HUDEP-2 (cell line): ENCODE results near the gene GNAO1.

ENCODE experiments used
- DNase-seq, 76 experiments: peaks; one replicate each; lab custom pipeline; 2025; ENCODE audit not compliant: unreplicated experiment in 76 of 76; lab: John Stamatoyannopoulos, UW

The GNAO1 gene

DNA sequence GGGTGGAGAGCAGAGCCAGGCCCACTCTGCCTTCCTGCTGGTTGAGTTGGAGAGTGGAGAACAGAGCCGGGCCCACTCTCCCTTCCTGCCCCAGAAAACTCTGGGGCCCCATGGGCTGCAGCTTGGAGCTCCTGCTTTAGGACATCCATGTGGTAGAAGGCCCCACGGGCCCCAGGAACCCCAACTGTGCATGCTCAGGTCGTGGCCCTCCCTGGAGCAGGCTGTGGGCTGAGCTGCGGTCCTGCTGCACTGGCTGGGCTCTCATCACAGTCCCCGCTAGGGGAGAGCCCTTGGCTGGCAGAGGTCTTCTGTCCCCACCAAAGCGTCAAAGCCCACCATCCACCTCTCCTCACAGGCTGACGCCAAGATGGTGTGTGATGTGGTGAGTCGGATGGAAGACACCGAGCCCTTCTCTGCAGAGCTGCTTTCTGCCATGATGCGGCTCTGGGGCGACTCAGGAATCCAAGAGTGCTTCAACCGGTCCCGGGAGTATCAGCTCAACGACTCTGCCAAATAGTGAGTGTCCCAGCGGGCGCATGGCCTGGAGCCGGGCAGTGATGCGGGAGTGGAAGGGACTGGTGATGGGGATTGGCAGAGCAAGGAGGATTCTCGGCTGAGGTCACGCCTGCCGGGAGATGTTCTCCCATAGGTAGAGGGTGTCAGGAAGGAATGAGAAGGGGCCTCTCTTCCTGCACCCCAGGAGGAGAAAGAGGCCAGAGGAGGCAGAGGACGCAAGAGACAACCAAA is 137.2 kb downstream of the GNAO1 start:
- no peak for DNase-seq

DNA sequence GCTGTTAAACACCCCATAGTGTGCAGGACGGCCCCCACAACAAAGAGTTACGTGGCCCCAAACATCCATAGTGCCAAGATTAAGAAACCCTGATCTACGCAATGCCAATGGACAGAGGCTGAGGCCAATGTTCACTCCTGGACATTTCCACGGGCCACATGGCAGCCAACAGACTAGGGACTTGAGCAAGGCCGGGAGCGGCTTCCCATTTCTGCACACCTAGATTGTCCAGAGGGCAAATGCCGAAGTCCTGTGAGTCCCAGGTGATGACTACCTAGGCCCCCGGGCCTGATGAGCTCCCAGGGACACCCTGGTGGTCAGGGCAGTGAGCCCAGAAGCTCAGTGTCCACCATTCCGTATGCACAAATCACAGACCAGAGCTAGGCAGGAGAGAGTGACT is 138.6 kb downstream of the GNAO1 start:
- DNase-seq: no peak

DNA sequence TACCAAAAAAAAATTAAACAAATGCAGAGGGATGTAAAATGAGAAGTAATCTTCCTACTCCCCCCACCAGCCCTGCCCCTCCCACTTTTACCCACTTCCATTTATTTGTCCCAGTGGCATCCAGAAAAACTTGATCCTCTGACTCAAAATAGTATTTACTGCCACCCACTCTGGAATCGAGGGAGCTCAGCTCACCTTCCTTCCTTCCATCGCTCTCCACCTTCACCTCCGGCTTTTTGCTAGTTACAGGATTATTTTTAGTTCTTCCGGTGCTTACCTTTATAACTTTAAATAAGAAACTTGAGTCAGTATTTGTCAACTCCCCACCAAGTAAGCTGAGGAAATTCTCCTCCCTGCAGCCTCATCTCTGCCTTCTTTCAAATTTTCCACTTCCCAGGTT is 139.2 kb downstream of the GNAO1 start:
- DNase-seq: no peak

- no peak for DNase-seq
These were observed 140.1 kb downstream of the GNAO1 start for GRCh38 chr16:56331399-56331798.

DNA sequence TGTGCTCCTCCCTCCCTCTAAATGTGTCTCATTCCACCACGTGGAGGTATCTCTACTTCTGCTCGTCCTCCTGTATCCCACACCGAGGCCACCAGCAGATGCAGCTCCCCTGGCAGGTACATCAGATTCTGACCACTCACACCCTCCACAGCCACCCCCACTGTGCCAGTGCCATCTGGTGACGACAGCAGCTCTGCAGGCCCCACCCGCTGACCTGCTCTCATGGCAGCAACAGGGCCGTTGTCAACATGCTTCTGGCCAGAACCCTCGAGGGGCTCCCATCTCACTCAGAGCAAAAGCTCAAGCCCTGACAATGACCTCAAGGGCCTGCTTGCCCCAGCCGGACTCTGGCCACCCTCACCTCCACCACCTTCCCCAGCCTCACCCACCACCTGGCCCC is 140.6 kb downstream of the GNAO1 start:
- no peak for DNase-seq

GRCh38 chr16:56332464-56333079 is 141.3 kb downstream of the GNAO1 start:
- peak in 68 of 76 experiments; percentile 12 to 82 (median 58) for DNase-seq

DNA sequence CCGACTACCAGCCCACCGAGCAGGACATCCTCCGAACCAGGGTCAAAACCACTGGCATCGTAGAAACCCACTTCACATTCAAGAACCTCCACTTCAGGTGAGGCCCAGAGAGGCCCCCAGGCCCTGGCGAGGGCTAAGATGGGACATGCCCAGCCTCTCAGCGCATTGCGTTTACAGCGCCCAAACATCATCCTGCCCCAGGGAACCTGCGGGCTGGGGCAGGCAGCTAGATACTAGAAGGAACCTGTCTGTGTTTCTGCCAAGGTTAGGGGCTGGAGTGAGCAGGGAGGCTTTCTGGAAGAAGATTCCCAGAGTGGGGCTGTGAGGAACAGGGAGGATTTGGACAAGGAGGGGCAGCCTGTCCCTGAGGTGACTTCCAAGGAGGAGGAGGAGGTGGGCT is 143.5 kb downstream of the GNAO1 start:
- no peak for DNase-seq

DNA sequence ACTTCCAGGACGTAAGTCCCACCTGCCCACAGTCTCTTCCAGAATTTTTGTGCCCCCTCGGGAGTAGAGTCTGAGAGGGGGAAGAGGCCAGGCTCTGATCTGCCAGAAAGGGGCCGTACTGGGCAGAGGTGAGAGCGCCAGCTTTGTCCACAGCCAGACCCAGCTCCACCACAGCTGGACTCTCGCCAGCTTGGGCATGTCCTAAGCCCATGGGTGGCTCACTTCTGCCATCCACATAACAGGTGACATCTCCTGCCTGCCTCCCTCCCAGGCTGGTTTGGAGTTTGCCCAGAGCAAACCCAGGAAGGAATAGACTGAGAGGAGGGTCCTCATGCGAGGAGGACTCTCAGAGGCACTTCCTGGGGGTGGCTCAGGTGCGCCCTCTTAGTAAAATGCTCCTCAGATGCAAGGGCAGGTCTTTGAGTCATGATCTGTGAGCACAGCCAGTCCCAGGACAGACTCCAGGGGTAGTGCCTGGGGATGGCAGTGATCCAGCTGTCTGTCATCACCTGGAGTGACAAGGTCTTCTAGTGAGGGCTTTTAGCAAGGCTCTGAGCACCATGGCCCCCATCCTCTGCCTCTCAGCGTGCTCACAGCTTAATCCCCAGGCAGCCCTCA is 144.9 kb downstream of the GNAO1 start:
- DNase-seq: no peak

DNA sequence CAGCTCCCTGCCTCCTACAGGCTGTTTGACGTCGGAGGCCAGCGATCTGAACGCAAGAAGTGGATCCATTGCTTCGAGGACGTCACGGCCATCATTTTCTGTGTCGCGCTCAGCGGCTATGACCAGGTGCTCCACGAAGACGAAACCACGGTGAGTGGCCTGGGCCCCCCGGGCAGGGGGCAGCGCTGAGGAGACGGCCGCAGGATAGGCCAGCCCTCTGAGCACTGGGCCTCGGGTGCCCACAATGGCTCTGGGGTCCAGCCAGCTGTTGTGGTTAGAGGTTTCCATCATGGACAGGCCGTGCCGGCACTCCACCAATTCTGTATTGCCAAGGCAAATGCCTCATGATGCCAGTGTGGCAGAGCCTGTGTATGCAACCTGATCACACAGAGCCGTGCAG is 145.4 kb downstream of the GNAO1 start:
- DNase-seq: no peak

GRCh38 chr16:56337131-56337857 is 146.0 kb downstream of the GNAO1 start:
- no peak for DNase-seq

DNA sequence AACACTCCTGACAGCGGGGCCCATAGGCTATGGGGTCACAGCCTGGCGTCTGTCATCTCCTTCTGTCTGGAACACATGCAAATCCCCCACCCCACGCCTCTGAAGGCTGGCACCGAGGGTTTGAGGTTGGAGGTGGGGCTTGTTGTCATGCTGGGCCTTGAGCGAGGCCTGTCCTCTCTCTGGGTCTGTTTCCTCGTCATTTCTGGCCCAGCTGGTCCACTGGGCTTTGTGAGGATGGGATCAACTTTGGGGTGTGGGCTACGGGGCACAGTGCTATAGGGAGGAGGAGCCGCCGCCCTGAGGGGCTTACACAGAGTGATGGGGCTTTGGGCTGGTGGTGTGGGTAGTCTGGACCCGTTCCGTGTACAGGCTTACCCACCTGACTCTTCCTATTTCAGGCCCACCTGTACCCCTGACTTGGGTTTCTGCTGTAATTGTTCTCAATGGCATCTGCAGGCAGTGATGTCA is 146.6 kb downstream of the GNAO1 start:
- no peak for DNase-seq

DNA sequence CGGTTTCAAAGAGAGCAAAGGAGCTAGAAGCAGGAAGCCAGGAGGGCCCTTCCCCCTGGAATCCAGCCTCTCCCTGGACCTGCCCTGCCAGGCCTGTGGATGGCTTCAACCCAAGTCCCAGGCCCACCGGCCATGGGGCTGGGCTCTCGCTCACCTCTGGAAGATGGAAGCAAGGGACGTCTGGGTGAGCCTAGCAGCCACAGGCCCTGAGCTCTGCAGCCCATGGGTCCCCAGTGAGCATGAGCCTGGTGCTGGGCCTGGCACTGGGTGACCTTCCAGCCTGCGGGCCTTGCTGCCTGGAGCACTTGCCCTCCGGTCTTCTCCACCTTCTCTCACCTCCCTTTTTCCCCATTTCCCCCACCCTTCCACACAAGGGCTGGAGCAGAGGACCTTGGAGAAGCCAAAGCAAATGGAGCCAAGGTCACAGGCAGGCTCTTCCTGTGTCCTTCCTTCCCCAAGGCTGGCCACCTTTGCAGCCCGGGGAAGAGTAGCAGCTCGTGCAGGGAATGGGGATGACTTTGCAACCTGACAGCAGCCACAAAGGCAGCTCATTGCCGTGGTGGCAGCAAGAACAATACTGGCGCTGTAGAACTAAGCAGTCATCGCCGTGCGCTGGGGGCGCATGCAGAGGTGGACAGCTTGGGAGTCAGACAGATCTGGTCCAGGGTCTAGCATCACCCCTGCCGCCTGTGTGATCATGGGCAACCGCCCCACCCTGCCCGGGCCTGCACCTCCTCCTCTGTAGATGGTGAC is 147.5 kb downstream of the GNAO1 start:
- DNase-seq: no peak

DNA sequence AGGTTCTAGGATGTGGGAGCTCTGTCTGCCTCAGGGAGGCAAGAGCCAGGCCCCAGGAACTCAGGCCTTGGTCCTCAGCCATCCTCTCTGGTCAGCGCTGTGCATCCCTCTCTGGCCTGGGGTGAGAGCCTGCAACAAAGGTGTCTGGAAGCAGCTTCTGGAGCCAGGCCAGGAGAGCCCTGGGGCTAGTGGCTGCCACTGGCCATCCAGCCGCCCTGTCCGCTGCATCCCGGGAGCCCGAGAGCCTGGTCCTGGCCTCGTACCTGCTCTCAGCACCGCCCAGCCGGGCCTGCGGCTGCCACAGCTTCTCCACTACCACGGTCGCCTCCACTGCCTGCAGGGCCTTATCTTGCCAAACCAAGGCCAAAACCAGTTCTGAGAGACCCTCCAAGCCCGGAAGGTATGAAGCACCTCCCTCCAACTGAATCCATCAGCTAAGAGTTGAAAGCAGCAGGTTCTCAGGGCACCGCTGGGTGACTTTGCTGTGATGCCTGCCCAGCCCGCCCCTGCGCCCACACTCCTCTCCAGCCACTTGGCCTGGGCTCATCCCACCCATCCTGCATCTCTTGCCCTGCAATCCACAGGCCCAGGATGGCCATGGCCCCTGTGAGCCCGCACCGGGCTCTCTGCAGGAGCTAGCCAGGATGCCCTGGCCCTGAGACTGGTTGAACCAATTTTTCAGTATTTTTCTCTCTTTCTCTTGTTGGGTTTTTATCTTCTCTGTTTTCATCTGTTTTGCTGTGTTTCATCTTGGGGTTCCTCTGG is 148.3 kb downstream of the GNAO1 start:
- no peak for DNase-seq

GRCh38 chr16:56340416-56340815 is 149.1 kb downstream of the GNAO1 start:
- no peak for DNase-seq

DNA sequence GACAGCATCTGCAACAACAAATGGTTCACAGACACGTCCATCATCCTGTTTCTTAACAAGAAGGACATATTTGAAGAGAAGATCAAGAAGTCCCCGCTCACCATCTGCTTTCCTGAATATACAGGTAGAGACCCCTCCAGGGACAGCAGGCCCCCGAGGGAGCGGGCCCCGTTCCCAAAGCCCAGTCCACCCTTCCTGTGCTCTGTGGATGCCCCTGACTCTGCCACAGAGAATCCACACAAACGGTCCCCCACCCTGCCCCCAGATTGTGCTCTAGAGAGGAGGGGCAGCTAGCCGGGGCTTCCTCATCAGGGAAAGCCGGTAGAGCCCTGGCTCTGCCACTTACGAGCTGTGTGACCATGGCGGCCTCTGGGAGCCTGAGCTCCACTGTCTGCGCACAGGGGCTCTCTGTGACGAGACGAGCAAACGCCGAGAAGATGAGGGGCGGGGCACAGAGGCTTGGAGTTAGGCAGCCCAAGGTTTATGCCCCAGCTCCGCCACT is 149.6 kb downstream of the GNAO1 start:
- DNase-seq: no peak

- no peak for DNase-seq
These were observed 150.5 kb downstream of the GNAO1 start for GRCh38 chr16:56341656-56342399.

- peak in 16 of 76 experiments; percentile 7 to 43 (median 27) for DNase-seq
These were observed 152.6 kb downstream of the GNAO1 start for GRCh38 chr16:56343661-56344517.
